ENCODE data around the gene EEPD1. TPM values are rescaled to one million over a fixed set of nuclear protein-coding genes. Genes with fewer than 3 reads are reported as not detected.
A peak's percentile ranks its signal among the peaks of the same experiment; 100 is the strongest.
"Not testable (repeated sequence)": the region's sequence is repeated elsewhere in the genome, so short reads cannot be mapped to it uniquely, and the experiment has no call there.

EEPD1 gene
- total RNA-seq: 9.8 TPM

DNA sequence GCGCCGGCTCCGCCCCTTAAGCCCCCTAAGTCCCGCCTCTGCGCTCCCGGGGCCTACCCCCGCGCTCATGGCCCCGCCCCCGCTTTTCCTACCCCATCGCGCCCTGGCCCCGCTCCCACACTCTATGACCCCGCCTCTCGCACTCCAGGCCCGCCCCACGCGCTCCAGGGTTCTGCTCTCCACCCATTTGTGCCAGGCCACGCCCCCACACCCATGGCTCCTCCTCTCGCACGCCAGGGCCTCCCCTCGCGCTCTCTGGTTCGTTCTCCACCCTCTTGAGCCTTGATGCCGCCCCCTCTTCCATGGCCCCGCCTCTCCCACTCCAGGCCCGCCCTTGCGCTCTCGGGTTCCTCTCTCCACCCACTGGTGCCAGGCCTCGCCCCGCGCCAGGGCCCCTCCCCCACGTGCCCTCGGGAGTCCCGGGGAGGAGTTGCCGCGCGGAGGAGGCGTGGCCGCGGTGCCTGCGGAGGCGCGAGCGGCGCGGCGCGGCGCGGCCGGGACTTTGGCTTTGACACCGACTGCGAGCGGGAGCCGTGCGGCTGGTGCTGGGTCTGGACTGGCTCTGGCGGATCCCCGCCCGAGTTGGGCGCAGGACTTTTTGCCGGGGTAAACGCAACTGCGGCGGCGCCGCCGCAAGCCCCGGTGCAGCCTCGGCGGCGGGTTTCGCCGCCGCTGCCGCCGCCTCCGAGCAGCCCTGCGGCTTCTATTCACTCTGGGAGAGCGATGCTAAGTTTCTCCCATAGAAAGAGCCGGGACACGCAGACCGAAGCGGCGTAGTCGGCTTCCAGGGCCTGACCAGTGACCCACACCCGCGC lies at the start of gene EEPD1:
Gene EEPD1, plus strand, starts transcription at position 499 of the 815 bp plus-strand sequence. CDS start 1,071 bp downstream, outside the sequence.
- peak; percentile 55 to 74 for TF ChIP-seq POLR2AphosphoS5 (IDR thresholded peaks at IDR 0.05; ENCODE audit: insufficient read depth in 1 of 2, low read depth in 1 of 2)
- TF ChIP-seq, protein P1, sequence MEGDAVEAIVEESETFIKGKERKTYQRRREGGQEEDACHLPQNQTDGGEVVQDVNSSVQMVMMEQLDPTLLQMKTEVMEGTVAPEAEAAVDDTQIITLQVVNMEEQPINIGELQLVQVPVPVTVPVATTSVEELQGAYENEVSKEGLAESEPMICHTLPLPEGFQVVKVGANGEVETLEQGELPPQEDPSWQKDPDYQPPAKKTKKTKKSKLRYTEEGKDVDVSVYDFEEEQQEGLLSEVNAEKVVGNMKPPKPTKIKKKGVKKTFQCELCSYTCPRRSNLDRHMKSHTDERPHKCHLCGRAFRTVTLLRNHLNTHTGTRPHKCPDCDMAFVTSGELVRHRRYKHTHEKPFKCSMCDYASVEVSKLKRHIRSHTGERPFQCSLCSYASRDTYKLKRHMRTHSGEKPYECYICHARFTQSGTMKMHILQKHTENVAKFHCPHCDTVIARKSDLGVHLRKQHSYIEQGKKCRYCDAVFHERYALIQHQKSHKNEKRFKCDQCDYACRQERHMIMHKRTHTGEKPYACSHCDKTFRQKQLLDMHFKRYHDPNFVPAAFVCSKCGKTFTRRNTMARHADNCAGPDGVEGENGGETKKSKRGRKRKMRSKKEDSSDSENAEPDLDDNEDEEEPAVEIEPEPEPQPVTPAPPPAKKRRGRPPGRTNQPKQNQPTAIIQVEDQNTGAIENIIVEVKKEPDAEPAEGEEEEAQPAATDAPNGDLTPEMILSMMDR (IDR thresholded peaks at IDR 0.05): no peak
- TF ChIP-seq POLR2A (IDR thresholded peaks at IDR 0.05): peak in 1 of 2 donors; percentile 50
- no peaks in the 10 kb centered on the region for H3K36me3 ChIP-seq
- peak within 1 kb of the TSS; percentile 93 for H3K27ac ChIP-seq
- intact Hi-C loops (cut with DNase I): no loop called here
- H3K4me3 ChIP-seq: peak within 1 kb of the TSS; percentile 55 to 97
- peak; percentile 99 for DNase-seq (ENCODE audit: extremely low spot score in 2 of 2)
- peaks cover 54% of the 10 kb centered on the region for H3K4me1 ChIP-seq
- no peaks in the 10 kb centered on the region for H3K9me3 ChIP-seq
- H3K27me3 ChIP-seq: no peaks in the 10 kb centered on the region

DNA sequence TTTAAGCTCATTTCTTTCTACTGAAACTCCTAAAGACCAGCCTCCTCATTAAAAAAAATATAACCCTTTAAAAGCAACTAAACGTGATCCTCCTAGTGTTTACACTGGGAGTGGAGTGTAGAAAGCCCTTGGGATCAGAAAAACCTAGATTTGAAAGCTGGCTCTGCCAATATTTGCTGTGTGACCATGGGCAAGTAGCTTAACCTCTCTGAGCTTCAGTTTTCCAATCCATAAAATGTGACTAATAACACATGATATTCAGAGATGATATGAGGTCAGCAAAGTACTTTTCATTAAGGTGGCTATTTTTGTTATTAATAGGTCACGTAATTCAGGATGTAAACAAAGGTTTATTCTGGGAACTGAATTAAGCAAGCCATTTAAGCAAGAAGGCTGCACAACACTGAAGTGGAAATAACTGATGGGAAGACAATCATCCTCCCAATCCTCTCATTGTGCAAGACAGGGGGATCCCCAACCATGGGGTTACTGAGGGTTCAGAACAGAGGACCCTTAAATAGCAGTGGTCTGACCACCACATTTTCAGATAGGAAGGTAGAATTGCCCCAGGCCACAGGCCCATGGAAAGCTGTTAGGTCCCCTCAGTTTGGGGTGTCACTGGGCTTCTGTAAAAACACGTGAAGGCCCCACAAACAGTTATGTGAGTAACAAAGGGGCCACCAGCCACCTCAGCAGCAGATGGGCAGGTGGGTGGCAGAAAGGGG lies 49.1 kb upstream of the EEPD1 start:
- Histone ChIP-seq H3K4me1 (no peaks in the 10 kb centered on the region), H3K27ac (no peak overlapping the region), H3K9me3 (no peaks in the 10 kb centered on the region), H3K4me3 (no peak overlapping the region), H3K27me3 (no peaks in the 10 kb centered on the region), H3K36me3 (no peaks in the 10 kb centered on the region)
- no peak for DNase-seq (ENCODE audit: extremely low spot score in 2 of 2)
- intact Hi-C loops (cut with DNase I): no loop called here
- TF ChIP-seq POLR2A (IDR thresholded peaks at IDR 0.05) (no peak), POLR2AphosphoS5 (IDR thresholded peaks at IDR 0.05; ENCODE audit: insufficient read depth in 1 of 2, low read depth in 1 of 2) (no peak)
- TF ChIP-seq, protein P1 (IDR thresholded peaks at IDR 0.05): no peak

DNA sequence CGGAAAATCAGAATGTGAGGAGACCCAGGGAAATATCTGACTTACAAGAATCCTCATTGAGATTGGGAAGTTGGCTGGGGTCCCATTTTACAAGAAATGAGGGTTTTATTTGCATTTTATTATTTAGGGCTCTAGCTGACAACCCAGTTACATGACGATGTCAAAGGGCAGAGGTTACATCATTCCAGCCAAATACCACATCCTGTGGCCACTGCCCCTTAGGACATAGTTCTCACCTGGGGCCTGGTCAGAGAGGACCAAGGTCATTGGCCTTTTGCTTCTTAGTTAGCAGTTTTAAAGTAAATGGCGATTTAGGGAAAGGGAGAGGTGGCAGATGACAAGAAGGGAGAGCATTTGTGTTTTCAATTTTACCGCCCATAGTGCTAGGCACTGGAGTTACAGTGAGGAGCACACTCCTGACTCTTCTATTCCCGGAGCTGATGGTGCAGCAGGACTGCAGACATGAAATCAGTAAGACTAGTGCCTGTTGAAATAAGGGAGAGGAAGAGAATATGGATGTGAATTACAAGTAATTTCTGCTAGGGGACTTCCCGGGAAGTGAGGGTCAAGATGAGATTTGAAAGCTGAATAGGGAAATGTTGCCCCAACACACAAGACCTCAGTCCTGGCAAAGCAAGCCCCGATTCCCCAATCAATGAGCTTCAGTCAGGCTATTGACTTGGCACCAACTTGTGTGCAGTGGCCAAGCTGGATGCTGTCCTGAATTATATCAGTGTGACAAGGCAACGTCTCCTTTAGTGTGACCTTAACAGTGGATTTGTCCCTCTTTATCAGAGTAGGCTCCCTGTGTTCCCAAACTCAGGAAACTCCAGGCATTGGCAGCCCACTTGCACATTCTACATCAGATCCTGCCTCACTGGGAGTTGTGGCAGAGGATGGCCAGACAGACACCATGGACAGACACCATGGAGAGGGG lies 45.8 kb upstream of the EEPD1 start:
- intact Hi-C loops (cut with DNase I); H3K27me3 ChIP-seq; H3K9me3 ChIP-seq; H3K4me3 ChIP-seq; H3K36me3 ChIP-seq; H3K4me1 ChIP-seq; DNase-seq (ENCODE audit: extremely low spot score in 2 of 2); H3K27ac ChIP-seq: not testable (repeated sequence)

DNA sequence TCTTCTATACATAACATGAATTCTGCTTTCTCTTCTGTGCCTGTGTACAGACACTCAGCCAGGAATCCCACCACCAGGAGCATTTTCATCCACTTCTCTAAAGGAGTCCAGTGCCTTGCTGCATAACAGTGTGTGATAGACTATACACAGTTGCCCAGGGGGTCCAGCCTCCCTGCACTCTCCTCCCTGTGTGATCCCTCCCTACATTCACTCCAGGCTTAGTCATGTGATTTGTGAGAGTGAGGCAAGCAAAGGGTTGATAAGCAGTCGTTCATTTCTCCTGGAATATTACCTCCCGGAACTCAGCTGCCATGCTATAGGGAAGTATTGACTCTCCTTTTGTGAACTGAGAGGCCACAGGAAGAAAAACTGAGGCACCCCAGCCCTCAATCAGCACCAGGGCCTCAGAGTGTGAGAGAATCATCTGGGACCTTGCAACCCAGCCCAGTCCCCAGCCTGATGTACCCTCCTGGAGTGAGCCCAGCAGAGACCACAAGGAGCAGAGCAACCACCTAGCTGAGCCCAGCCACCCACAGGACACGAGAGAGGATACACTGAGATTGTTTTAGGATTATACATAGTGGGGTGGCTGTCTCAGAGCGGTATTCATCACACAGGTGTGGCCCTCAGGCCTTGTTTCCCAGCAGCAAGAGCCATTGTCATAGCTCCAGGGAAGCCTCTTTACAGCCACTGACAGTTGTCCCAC lies 45.0 kb upstream of the EEPD1 start:
- intact Hi-C loops (cut with DNase I): no loop called here
- H3K27ac ChIP-seq: no peak overlapping the region

More for the DNA sequence above, 45.0 kb upstream of the EEPD1 start:
- no peaks in the 10 kb centered on the region for H3K36me3 ChIP-seq
- DNase-seq (ENCODE audit: extremely low spot score in 2 of 2): no peak
- H3K9me3 ChIP-seq: no peaks in the 10 kb centered on the region
- H3K27me3 ChIP-seq: no peaks in the 10 kb centered on the region
- no peak overlapping the region for H3K4me3 ChIP-seq
- no peaks in the 10 kb centered on the region for H3K4me1 ChIP-seq
- no peak for TF ChIP-seq POLR2A (IDR thresholded peaks at IDR 0.05)
- TF ChIP-seq, protein P1 (IDR thresholded peaks at IDR 0.05): no peak
